SK-N-SH treated with all-trans-retinoic acid at 6 μM for 48 hours (cell line): Measurements from ENCODE around the gene LMCD1.

ENCODE experiments used
- ATAC-seq: fragments of 200-7000 bp; cut with Tn5 transposase; 3 replicates; pipeline ENCODE4 v1.9.1; 2020; ENCODE audit warnings: mild to moderate bottlenecking, moderate library complexity
- ARNTL ChIP-seq: fragments of 450-650 bp; formaldehyde crosslinking; IDR thresholded peaks from 2 replicates; pipeline ENCODE4 v1.5.0; 2020; ENCODE audit warnings: low read depth, mild to moderate bottlenecking, moderate library complexity, borderline replicate concordance
- BACH2 ChIP-seq: fragments of 250-450 bp; sonication (Bioruptor Pico); IDR thresholded peaks from 2 replicates; pipeline ENCODE4 v1.9.0; 2021; ENCODE audit warnings: mild to moderate bottlenecking, borderline replicate concordance
- CREB5 ChIP-seq: fragments of 250-450 bp; sonication (Bioruptor Pico); IDR thresholded peaks from 2 replicates; pipeline ENCODE4 v1.5.1; 2020; ENCODE audit warnings: low read depth, mild to moderate bottlenecking, moderate library complexity
- CSDC2 ChIP-seq: fragments of 250-450 bp; sonication (Bioruptor Pico); IDR thresholded peaks from 2 replicates; pipeline ENCODE4 v1.5.0; 2020; ENCODE audit warnings: mild to moderate bottlenecking, moderate library complexity
- ESRRG ChIP-seq: fragments of 250-450 bp; sonication (Bioruptor Pico); IDR thresholded peaks from 2 replicates; pipeline ENCODE4 v1.6.1; 2021; ENCODE audit warnings: mild to moderate bottlenecking
- GLIS3 ChIP-seq: fragments of 250-450 bp; sonication (Bioruptor Pico); IDR thresholded peaks from 2 replicates; pipeline ENCODE4 v1.5.0; 2020; ENCODE audit warnings: mild to moderate bottlenecking, moderate library complexity
- ISL1 ChIP-seq: fragments of 250-450 bp; sonication (Bioruptor Pico); IDR thresholded peaks from 2 replicates; pipeline ENCODE4 v2.1.2; 2022; ENCODE audit warnings: mild to moderate bottlenecking, moderate library complexity
- OSR1 ChIP-seq: fragments of 250-450 bp; sonication (Bioruptor Pico); IDR thresholded peaks from 2 replicates; pipeline ENCODE4 v1.8.0; 2022; ENCODE audit warnings: moderate library complexity, mild to moderate bottlenecking, inconsistent platforms
- PPARA ChIP-seq: fragments of 250-450 bp; sonication (Bioruptor Pico); IDR thresholded peaks from 2 replicates; pipeline ENCODE4 v1.5.0; 2020; ENCODE audit warnings: mild to moderate bottlenecking, borderline replicate concordance
- RARB ChIP-seq: fragments of 250-450 bp; sonication (Bioruptor Pico); IDR thresholded peaks from 2 replicates; pipeline ENCODE4 v1.8.0; 2021; ENCODE audit warnings: mild to moderate bottlenecking, moderate library complexity
- SNAI2 ChIP-seq: fragments of 250-450 bp; sonication (Bioruptor Pico); IDR thresholded peaks from 2 replicates; pipeline ENCODE4 v1.5.0; 2020; ENCODE audit warnings: mild to moderate bottlenecking, moderate library complexity
- TCF4 ChIP-seq: fragments of 250-450 bp; sonication (Bioruptor Pico); IDR thresholded peaks from 2 replicates; pipeline ENCODE4 v1.8.0; 2021; ENCODE audit warnings: mild to moderate bottlenecking, moderate library complexity, borderline replicate concordance
- TOX ChIP-seq: fragments of 250-450 bp; sonication (Bioruptor Pico); IDR thresholded peaks from 2 replicates; pipeline ENCODE4 v1.8.0; 2021; ENCODE audit warnings: mild to moderate bottlenecking, moderate library complexity, borderline replicate concordance
- TSHZ2 ChIP-seq: fragments of 250-450 bp; sonication (Bioruptor Pico); IDR thresholded peaks from 2 replicates; pipeline ENCODE4 v1.5.0; 2020; ENCODE audit warnings: mild to moderate bottlenecking, moderate library complexity
- ZC3H10 ChIP-seq: fragments of 250-450 bp; sonication (Bioruptor Pico); IDR thresholded peaks from 2 replicates; pipeline ENCODE4 v1.5.1; 2021; ENCODE audit warnings: mild to moderate bottlenecking, moderate library complexity
- ZFP3 ChIP-seq: fragments of 250-450 bp; sonication (Bioruptor Pico); IDR thresholded peaks from 2 replicates; pipeline ENCODE4 v1.5.0; 2020; ENCODE audit warnings: mild to moderate bottlenecking, moderate library complexity
- ZFP30 ChIP-seq: fragments of 450-650 bp; formaldehyde crosslinking; IDR thresholded peaks from 2 replicates; pipeline ENCODE4 v1.5.0; 2022; ENCODE audit warnings: mild to moderate bottlenecking, moderate library complexity
- ZNF70 ChIP-seq: fragments of 450-650 bp; formaldehyde crosslinking; IDR thresholded peaks from 2 replicates; pipeline ENCODE4 v1.5.0; 2020; ENCODE audit warnings: mild to moderate bottlenecking, moderate library complexity
- ZNF8 ChIP-seq: fragments of 450-650 bp; formaldehyde crosslinking; IDR thresholded peaks from 2 replicates; pipeline ENCODE4 v1.5.0; 2020; ENCODE audit warnings: mild to moderate bottlenecking, moderate library complexity
- TF ChIP-seq, protein P1 (sequence below): fragments of 250-450 bp; sonication (Bioruptor Pico); IDR thresholded peaks from 2 replicates; pipeline ENCODE4 v1.8.0; 2021; ENCODE audit warnings: low read depth, mild to moderate bottlenecking, moderate library complexity, borderline replicate concordance
- TF ChIP-seq, protein P2 (sequence below): fragments of 250-450 bp; sonication (Bioruptor Pico); IDR thresholded peaks from 2 replicates; pipeline ENCODE4 v1.5.1; 2021; ENCODE audit warnings: mild to moderate bottlenecking, moderate library complexity

LMCD1 gene

GRCh38 chr3:8538223-8538622 is 36.6 kb downstream of the LMCD1 start:
- no peak for ATAC-seq
- TF ChIP-seq PPARA (CRISPR knock-in tag) (no peak), GLIS3 (CRISPR knock-in tag) (no peak), ISL1 (no peak), SNAI2 (CRISPR knock-in tag) (no peak), ARNTL (CRISPR knock-in tag) (no peak), RARB (CRISPR knock-in tag) (no peak), BACH2 (CRISPR knock-in tag) (no peak), ZNF70 (CRISPR knock-in tag) (no peak), TCF4 (CRISPR knock-in tag) (no peak)

DNA sequence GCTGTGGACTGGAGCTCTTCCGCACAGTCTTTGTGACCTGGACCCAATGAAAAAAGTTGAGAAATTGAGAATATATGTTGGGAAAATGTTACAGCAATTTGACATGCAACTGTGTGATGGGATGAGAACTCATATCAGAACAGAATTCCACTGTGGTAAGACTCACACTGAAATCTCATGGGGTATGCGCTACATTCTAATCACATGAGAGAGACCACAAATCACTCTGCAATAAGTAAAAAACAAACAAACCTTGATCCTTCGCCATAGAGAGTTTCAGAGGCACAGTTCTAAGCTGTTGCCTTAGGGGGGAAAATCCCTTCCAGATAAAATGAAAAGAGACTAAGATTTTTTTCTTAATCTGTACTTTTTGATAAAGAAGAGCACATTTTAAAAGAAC is 37.3 kb downstream of the LMCD1 start:
- TF ChIP-seq PPARA (CRISPR knock-in tag): no peak
- TF ChIP-seq, protein P1, sequence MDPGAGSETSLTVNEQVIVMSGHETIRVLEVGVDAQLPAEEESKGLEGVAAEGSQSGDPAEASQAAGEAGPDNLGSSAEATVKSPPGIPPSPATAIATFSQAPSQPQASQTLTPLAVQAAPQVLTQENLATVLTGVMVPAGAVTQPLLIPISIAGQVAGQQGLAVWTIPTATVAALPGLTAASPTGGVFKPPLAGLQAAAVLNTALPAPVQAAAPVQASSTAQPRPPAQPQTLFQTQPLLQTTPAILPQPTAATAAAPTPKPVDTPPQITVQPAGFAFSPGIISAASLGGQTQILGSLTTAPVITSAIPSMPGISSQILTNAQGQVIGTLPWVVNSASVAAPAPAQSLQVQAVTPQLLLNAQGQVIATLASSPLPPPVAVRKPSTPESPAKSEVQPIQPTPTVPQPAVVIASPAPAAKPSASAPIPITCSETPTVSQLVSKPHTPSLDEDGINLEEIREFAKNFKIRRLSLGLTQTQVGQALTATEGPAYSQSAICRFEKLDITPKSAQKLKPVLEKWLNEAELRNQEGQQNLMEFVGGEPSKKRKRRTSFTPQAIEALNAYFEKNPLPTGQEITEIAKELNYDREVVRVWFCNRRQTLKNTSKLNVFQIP (CRISPR knock-in tag): no peak
- TF ChIP-seq BACH2 (CRISPR knock-in tag): no peak
- TF ChIP-seq ZNF8: no peak
- TF ChIP-seq ISL1: no peak
- no peak for TF ChIP-seq TOX (CRISPR knock-in tag)
- no peak for TF ChIP-seq GLIS3 (CRISPR knock-in tag)
- no peak for TF ChIP-seq ZFP30 (CRISPR knock-in tag)
- TF ChIP-seq ZC3H10 (CRISPR knock-in tag): no peak
- no peak for TF ChIP-seq CREB5 (CRISPR knock-in tag)
- TF ChIP-seq, all 23 proteins: peak for 0
- no peak for ATAC-seq

DNA sequence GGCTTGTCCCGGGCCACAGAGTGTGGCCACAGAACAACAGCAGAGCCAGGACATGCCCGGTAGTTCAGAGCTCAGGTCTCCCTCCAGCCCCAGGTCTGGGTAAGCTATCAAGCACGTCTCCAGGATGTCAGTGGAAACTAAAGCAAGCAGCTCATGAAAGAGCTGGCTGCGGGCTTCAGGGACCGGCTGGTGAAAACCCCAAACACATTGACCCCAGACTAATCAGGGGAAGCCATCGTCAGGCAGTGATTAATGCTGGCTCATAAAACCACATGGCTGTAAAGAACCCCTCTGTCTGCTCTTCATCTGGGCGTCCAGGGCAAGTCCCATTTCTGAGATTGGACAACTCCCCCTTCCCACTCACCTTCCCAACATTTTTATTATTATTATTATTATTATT is 37.8 kb downstream of the LMCD1 start:
- no peak for ATAC-seq
- TF ChIP-seq, protein P2, sequence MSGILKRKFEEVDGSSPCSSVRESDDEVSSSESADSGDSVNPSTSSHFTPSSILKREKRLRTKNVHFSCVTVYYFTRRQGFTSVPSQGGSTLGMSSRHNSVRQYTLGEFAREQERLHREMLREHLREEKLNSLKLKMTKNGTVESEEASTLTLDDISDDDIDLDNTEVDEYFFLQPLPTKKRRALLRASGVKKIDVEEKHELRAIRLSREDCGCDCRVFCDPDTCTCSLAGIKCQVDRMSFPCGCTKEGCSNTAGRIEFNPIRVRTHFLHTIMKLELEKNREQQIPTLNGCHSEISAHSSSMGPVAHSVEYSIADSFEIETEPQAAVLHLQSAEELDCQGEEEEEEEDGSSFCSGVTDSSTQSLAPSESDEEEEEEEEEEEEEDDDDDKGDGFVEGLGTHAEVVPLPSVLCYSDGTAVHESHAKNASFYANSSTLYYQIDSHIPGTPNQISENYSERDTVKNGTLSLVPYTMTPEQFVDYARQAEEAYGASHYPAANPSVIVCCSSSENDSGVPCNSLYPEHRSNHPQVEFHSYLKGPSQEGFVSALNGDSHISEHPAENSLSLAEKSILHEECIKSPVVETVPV: no peak
- TF ChIP-seq BACH2 (CRISPR knock-in tag) (no peak), ZC3H10 (CRISPR knock-in tag) (no peak), ZFP30 (CRISPR knock-in tag) (no peak), TSHZ2 (CRISPR knock-in tag) (no peak)
- TF ChIP-seq, protein P1 (CRISPR knock-in tag): no peak
- TF ChIP-seq, all 23 proteins: peak for 0

GRCh38 chr3:8540456-8540855 is 38.8 kb downstream of the LMCD1 start:
- no peak for ATAC-seq
- TF ChIP-seq ZFP3 (CRISPR knock-in tag) (no peak), ZNF70 (CRISPR knock-in tag) (no peak), BACH2 (CRISPR knock-in tag) (no peak), TCF4 (CRISPR knock-in tag) (no peak), ZC3H10 (CRISPR knock-in tag) (no peak), OSR1 (CRISPR knock-in tag) (no peak), ISL1 (no peak), CSDC2 (CRISPR knock-in tag) (no peak), ZNF8 (no peak), ESRRG (CRISPR knock-in tag) (no peak), TSHZ2 (CRISPR knock-in tag) (no peak)
- TF ChIP-seq, protein P1 (CRISPR knock-in tag): no peak
